Panc1 (cell line): ENCODE measurements around the gene TNS4.

ENCODE experiments used
- CTCF ChIP-seq: fragments of 450-650 bp; IDR thresholded peaks from 2 replicates; pipeline ENCODE4 v1.5.1; 2017; ENCODE audit warnings: mild to moderate bottlenecking
- REST ChIP-seq, 2 experiments: IDR thresholded peaks; 2 replicates each; pipeline ENCODE4 v1.6.1; 2011 to 2012; ENCODE audit warnings: low read depth in 2 of 2, control low read depth in 1 of 2, low read length in 1 of 2, mild to moderate bottlenecking in 1 of 2, moderate library complexity in 1 of 2; ENCODE audit not compliant: insufficient read depth in 1 of 2
- SIN3A ChIP-seq: IDR thresholded peaks from 2 replicates; pipeline ENCODE4 v1.6.1; 2012; ENCODE audit warnings: low read depth, mild to moderate bottlenecking, low read length, moderate library complexity, borderline replicate concordance; ENCODE audit not compliant: insufficient read depth

GRCh38 chr17:40542558-40543411, 41.4 kb upstream of the TNS4 start:
- TF ChIP-seq CTCF (no peak), REST (IDR thresholded peaks at IDR 0.05; ENCODE audit: insufficient read depth in 1 of 2, low read depth in 2 of 2, low read length in 1 of 2) (no peak), SIN3A (no peak)
